Stimulated activated effector memory CD8-positive, alpha-beta T cell treated with anti-CD3 and anti-CD28 coated beads, Interleukin-12 subunit alpha, Interleukin-12 subunit beta, amount 100 ng/mL, for 72 hours (primary cell): ENCODE data around the gene PGGHG.
"Not testable (repeated sequence)": the region's sequence is repeated elsewhere in the genome, so short reads cannot be mapped to it uniquely, and the experiment has no call there.

Source experiments
- ATAC-seq: fragments of 150-1000 bp; cut with Tn5 transposase; 2 replicates; pipeline ENCODE4 v1.10.0; 2021
- DNase-seq, 2 donors: peaks; one replicate each; pipeline ENCODE4 v3.0.0; 2021 to 2022; ENCODE audit warnings: low spot score in 2 of 2
- H3K27ac Mint-ChIP-seq: one replicate; pipeline ENCODE4 v1.8.0; 2022; ENCODE audit warnings: mild to moderate bottlenecking, mixed read lengths
- H3K36me3 Mint-ChIP-seq: one replicate; pipeline ENCODE4 v1.8.0; 2022; ENCODE audit warnings: mild to moderate bottlenecking, mixed read lengths
- H3K4me1 Mint-ChIP-seq: one replicate; pipeline ENCODE4 v1.8.0; 2022; ENCODE audit warnings: mixed read lengths
- H3K4me3 Mint-ChIP-seq: one replicate; pipeline ENCODE4 v1.8.0; 2022; ENCODE audit warnings: mild to moderate bottlenecking, mixed read lengths
- H3K9me3 Mint-ChIP-seq: one replicate; pipeline ENCODE4 v1.8.0; 2022; ENCODE audit warnings: mixed read lengths

Gene PGGHG

GRCh38 chr11:318405-319120, 29.6 kb downstream of the PGGHG start:
- Mint-ChIP-seq H3K4me1 (peaks cover 47% of the 10 kb centered on the region), H3K36me3 (peaks cover 33% of the 10 kb centered on the region), H3K4me3 (peak overlapping the region; percentile 59)
- peak; percentile 54 for ATAC-seq
- DNase-seq, H3K27ac Mint-ChIP-seq, H3K9me3 Mint-ChIP-seq: not testable (repeated sequence)

GRCh38 chr11:319121-319887, 30.4 kb downstream of the PGGHG start:
- H3K36me3 Mint-ChIP-seq, result peaks cover 30% of the 10 kb centered on the region
- H3K4me1 Mint-ChIP-seq, result peaks cover 42% of the 10 kb centered on the region
- not testable (repeated sequence) for H3K9me3 Mint-ChIP-seq, DNase-seq
- peak overlapping the region; percentile 59 for H3K4me3 Mint-ChIP-seq
- H3K27ac Mint-ChIP-seq, result peak overlapping the region; percentile 32
- peak; percentile 29 for ATAC-seq

- H3K4me1 Mint-ChIP-seq, result peaks cover 44% of the 10 kb centered on the region
- not testable (repeated sequence) for ATAC-seq, H3K9me3 Mint-ChIP-seq, DNase-seq
- H3K4me3 Mint-ChIP-seq, result peak overlapping the region; percentile 59
- peaks cover 27% of the 10 kb centered on the region for H3K36me3 Mint-ChIP-seq
- peak overlapping the region; percentile 32 for H3K27ac Mint-ChIP-seq
Measured at GRCh38 chr11:319888-320273, 31.0 kb downstream of the PGGHG start.

- Mint-ChIP-seq H3K9me3 (no peaks in the 10 kb centered on the region), H3K36me3 (no peaks in the 10 kb centered on the region), H3K4me3 (no peak overlapping the region), H3K27ac (peak overlapping the region; percentile 16), H3K4me1 (peaks cover 48% of the 10 kb centered on the region)
- no peak for DNase-seq
- ATAC-seq, result no peak
Measured at GRCh38 chr11:324156-324555, 35.2 kb downstream of the PGGHG start.

GRCh38 chr11:324593-325517, 35.9 kb downstream of the PGGHG start:
- not testable (repeated sequence) for DNase-seq, H3K4me3 Mint-ChIP-seq, H3K9me3 Mint-ChIP-seq, ATAC-seq, H3K36me3 Mint-ChIP-seq
- Mint-ChIP-seq H3K4me1 (peaks cover 50% of the 10 kb centered on the region), H3K27ac (peak overlapping the region; percentile 16)

- H3K9me3 Mint-ChIP-seq, result no peaks in the 10 kb centered on the region
- peak overlapping the region; percentile 67 for H3K4me3 Mint-ChIP-seq
- H3K4me1 Mint-ChIP-seq, result peaks cover 52% of the 10 kb centered on the region
- H3K36me3 Mint-ChIP-seq, result peaks cover 4% of the 10 kb centered on the region
- H3K27ac Mint-ChIP-seq, result peak overlapping the region; percentile 96
- ATAC-seq (no peak), DNase-seq (no peak)
Measured at GRCh38 chr11:325796-326591, 37.1 kb downstream of the PGGHG start.

- DNase-seq (no peak), ATAC-seq (peak; percentile 12)
- peak overlapping the region; percentile 96 for H3K27ac Mint-ChIP-seq
- peaks cover 6% of the 10 kb centered on the region for H3K36me3 Mint-ChIP-seq
- H3K9me3 Mint-ChIP-seq, result no peaks in the 10 kb centered on the region
- H3K4me1 Mint-ChIP-seq, result peaks cover 57% of the 10 kb centered on the region
- H3K4me3 Mint-ChIP-seq, result peak overlapping the region; percentile 67
Measured at GRCh38 chr11:326592-326841, 37.6 kb downstream of the PGGHG start.

GRCh38 chr11:326842-327580, 38.1 kb downstream of the PGGHG start:
- Mint-ChIP-seq H3K27ac (peak overlapping the region; percentile 96), H3K4me3 (peak overlapping the region; percentile 67), H3K4me1 (peaks cover 62% of the 10 kb centered on the region), H3K36me3 (peaks cover 6% of the 10 kb centered on the region), H3K9me3 (no peaks in the 10 kb centered on the region)
- peak; percentile 76 for ATAC-seq
- DNase-seq, result peak in 1 of 2 donors; percentile 79

GRCh38 chr11:327581-327923, 38.6 kb downstream of the PGGHG start:
- ATAC-seq (no peak), DNase-seq (no peak)
- Mint-ChIP-seq H3K4me3 (peak overlapping the region; percentile 67), H3K4me1 (peaks cover 65% of the 10 kb centered on the region), H3K9me3 (no peaks in the 10 kb centered on the region), H3K36me3 (peaks cover 6% of the 10 kb centered on the region), H3K27ac (peak overlapping the region; percentile 96)

- peaks cover 70% of the 10 kb centered on the region for H3K4me1 Mint-ChIP-seq
- H3K36me3 Mint-ChIP-seq, result peaks cover 6% of the 10 kb centered on the region
- ATAC-seq (no peak), DNase-seq (no peak)
- H3K9me3 Mint-ChIP-seq, result no peaks in the 10 kb centered on the region
- H3K4me3 Mint-ChIP-seq, result no peak overlapping the region
- no peak overlapping the region for H3K27ac Mint-ChIP-seq
Measured at GRCh38 chr11:328012-328411, 39.1 kb downstream of the PGGHG start.

GRCh38 chr11:328516-329100, 39.7 kb downstream of the PGGHG start:
- DNase-seq, ATAC-seq, H3K27ac Mint-ChIP-seq, H3K9me3 Mint-ChIP-seq, H3K36me3 Mint-ChIP-seq, H3K4me3 Mint-ChIP-seq: not testable (repeated sequence)
- H3K4me1 Mint-ChIP-seq, result peaks cover 71% of the 10 kb centered on the region

GRCh38 chr11:329886-330253, 40.9 kb downstream of the PGGHG start:
- Mint-ChIP-seq H3K27ac (no peak overlapping the region), H3K36me3 (peaks cover 6% of the 10 kb centered on the region), H3K9me3 (no peaks in the 10 kb centered on the region), H3K4me1 (peaks cover 68% of the 10 kb centered on the region), H3K4me3 (no peak overlapping the region)
- DNase-seq, result no peak
- ATAC-seq, result no peak

GRCh38 chr11:330307-330693, 41.4 kb downstream of the PGGHG start:
- Mint-ChIP-seq H3K4me1 (peaks cover 67% of the 10 kb centered on the region), H3K27ac (peak overlapping the region; percentile 63), H3K9me3 (no peaks in the 10 kb centered on the region), H3K36me3 (peaks cover 6% of the 10 kb centered on the region), H3K4me3 (peak overlapping the region; percentile 54)
- DNase-seq (no peak), ATAC-seq (no peak)
